GM12872 (cell line): ENCODE measurements around the gene PDE1A.

Source experiments
- TF ChIP-seq, protein P1 (sequence below): IDR thresholded peaks from 3 replicates; pipeline ENCODE4 v1.5.1; 2011; ENCODE audit warnings: low read depth, mild to moderate bottlenecking, low read length, moderate library complexity; ENCODE audit not compliant: insufficient read depth

Gene PDE1A

DNA sequence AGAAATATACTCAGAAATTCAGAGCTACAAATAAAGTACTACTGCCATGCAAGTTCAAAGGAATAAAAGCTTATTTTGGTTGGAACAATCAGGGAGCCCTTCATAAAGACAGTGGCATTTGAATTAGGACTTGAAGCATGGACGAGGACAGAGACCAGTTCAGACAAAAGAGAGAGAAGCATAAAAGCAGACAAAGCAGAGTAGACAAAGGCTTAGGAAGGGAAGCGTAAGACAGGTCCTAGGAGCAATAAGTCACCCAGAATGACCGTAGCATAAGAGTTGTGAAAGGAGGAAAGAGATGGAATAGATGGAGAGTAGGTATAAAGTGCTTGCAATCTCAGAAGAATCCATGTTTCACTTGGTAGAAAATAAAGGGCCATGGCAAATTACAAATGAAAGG, 14.0 kb downstream of the PDE1A start:
- TF ChIP-seq, protein P1, sequence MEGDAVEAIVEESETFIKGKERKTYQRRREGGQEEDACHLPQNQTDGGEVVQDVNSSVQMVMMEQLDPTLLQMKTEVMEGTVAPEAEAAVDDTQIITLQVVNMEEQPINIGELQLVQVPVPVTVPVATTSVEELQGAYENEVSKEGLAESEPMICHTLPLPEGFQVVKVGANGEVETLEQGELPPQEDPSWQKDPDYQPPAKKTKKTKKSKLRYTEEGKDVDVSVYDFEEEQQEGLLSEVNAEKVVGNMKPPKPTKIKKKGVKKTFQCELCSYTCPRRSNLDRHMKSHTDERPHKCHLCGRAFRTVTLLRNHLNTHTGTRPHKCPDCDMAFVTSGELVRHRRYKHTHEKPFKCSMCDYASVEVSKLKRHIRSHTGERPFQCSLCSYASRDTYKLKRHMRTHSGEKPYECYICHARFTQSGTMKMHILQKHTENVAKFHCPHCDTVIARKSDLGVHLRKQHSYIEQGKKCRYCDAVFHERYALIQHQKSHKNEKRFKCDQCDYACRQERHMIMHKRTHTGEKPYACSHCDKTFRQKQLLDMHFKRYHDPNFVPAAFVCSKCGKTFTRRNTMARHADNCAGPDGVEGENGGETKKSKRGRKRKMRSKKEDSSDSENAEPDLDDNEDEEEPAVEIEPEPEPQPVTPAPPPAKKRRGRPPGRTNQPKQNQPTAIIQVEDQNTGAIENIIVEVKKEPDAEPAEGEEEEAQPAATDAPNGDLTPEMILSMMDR: no peak

- TF ChIP-seq, protein P1: no peak
Observed at GRCh38 chr2:182410120-182410519, 16.7 kb downstream of the PDE1A start.

GRCh38 chr2:182406221-182406620, 20.6 kb downstream of the PDE1A start:
- TF ChIP-seq, protein P1: no peak

DNA sequence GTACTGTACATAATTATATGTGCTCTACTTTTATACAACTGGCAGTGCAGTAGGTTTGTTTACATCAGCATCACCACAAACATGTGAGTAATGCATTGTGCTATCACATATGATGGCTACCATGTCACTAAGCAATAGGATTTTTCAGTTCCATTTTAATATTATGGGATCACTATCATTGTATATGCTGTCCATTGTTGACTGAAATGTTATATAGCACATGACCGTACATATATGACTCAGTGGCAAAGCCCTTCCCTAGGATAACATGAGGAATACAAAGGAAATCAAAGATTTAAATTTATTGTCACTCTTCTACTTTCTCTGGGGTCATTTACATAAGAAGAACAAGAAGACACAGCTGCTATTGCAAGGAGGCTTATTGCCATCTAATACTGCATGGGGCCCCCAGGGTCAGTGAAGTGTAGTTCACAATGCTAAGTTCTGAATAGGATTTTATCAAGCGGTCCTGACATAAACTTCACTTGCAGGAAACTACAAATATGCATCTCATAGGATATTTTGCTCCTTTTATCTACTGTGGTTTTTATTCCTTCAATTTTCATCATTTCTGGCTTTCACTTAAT, 21.8 kb downstream of the PDE1A start:
- TF ChIP-seq, protein P1: no peak

DNA sequence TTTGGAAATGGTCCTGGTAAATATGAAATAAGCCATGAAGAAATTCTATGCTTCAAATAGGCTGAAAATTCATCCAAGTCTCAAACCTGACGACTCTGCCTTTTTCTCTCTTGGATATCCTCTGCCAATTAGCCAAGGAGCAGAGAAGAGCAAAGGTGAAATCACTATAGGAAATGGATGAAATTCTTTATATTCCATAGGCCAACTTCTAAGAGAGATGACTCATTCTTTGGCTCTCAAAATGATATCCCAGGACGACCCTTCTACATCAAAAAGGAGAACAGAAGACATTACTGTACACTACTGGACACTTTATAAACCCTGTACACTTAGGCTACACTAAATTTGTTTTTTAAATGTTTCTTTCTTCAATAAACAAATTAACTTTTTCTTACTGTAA, 22.7 kb downstream of the PDE1A start:
- TF ChIP-seq, protein P1: no peak

- TF ChIP-seq, protein P1: no peak
Observed at GRCh38 chr2:182393270-182393760, 33.5 kb downstream of the PDE1A start.

DNA sequence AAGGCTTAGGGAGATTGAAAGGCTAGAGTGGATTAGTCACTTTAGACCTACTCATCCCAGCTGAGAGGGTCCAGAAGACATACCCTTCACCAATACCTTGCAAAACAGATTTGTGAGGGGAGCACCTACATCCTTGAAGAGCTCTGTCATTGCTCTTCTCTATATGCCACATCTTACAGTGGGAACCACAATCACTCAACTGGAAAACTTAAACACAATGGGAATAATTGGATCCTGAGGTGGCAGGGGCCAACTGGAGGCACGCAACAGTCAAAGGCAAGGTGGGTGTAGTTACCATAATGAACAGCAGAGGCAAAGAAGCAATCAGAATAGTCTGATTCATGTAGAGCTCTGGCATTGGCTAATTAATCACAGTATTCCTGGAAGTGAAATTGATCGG, 35.4 kb downstream of the PDE1A start:
- TF ChIP-seq, protein P1: no peak
